SJSA1 (cell line): ENCODE results near the gene PRKAG3. TPM values are rescaled to one million over a fixed set of nuclear protein-coding genes. Genes with fewer than 3 reads are reported as not detected.

Experiments
- DNase-seq, 2 experiments: peaks; one replicate each; pipeline ENCODE4 v3.0.0-alpha.2; 2015 to 2020; ENCODE audit warnings: low spot score in 2 of 2, low read depth in 1 of 2
- H3K27ac ChIP-seq: fragments of 250-450 bp; sonication (Bioruptor Pico); 2 replicates; pipeline ENCODE4 v1.5.1; 2020; ENCODE audit warnings: mild to moderate bottlenecking, moderate library complexity
- H3K27me3 ChIP-seq: fragments of 250-450 bp; sonication (Bioruptor Pico); replicated peaks from 2 replicates; pipeline ENCODE4 v1.5.1; 2020; ENCODE audit warnings: mild to moderate bottlenecking, moderate library complexity
- H3K36me3 ChIP-seq: fragments of 250-450 bp; sonication (Bioruptor Pico); 2 replicates; pipeline ENCODE4 v1.5.1; 2020; ENCODE audit warnings: mild to moderate bottlenecking
- H3K4me1 ChIP-seq: fragments of 250-450 bp; sonication (Bioruptor Pico); replicated peaks from 2 replicates; pipeline ENCODE4 v1.6.1; 2021; ENCODE audit warnings: mild to moderate bottlenecking
- H3K4me3 ChIP-seq: fragments of 250-450 bp; sonication (Bioruptor Pico); 2 replicates; pipeline ENCODE4 v1.5.1; 2020; ENCODE audit warnings: mild to moderate bottlenecking
- H3K9me3 ChIP-seq: fragments of 250-450 bp; sonication (Bioruptor Pico); replicated peaks from 2 replicates; pipeline ENCODE4 v1.5.1; 2020; ENCODE audit warnings: mild to moderate bottlenecking
- total RNA-seq: library from RNA; depleted of rRNA; stranded (reverse); fragments of >200 nt; shearing (Covaris generic); gene quantifications from 2 replicates; pipeline ENCODE4 v1.2.3, GENCODE V29; 2014

PRKAG3 gene
- total RNA-seq, 1 experiment from 2014 or later = not detected

DNA sequence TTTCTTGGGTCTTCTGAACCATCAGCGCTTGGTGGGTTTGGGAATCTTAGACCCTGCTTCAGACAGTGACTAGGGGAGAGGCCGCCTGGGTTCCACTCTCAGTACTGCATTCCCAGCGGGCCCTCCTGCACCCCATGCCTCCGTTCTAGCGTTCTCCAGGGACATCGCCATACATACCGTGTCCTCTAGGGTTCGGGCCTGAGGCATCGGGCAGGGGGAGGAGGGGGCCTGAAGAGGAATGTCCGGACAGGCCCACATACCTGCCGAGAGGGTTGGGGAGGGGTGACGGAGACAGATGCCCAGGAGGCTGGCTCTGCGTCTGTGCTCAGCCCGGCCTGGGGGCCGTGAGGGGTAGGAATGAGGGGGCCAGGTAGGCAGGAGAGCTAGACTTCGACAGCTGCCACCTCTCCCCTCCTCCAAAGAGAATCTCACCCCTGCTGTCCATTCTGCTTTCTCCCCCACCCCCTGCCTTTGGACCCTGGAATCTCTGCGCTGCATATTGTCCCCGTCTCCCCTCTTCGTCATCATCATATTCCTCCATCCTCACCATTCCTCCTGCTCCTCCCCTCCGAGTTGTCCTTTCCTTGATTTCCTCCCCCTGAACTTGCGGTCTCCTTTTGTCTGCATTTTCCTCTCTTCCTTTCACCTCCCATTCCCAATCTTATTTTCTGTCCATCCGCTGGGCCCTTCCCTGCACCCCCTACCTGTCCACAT, 41.2 kb upstream of the PRKAG3 start:
- H3K27me3 ChIP-seq = peaks cover 70% of the 10 kb centered on the region
- no peak overlapping the region for H3K27ac ChIP-seq
- H3K4me3 ChIP-seq = no peak overlapping the region
- DNase-seq = no peak
- no peaks in the 10 kb centered on the region; the same call in 1 of the 2 replicates for H3K4me1 ChIP-seq
- no peaks in the 10 kb centered on the region; the same call in 1 of the 2 replicates for H3K9me3 ChIP-seq
- no peaks in the 10 kb centered on the region for H3K36me3 ChIP-seq

DNA sequence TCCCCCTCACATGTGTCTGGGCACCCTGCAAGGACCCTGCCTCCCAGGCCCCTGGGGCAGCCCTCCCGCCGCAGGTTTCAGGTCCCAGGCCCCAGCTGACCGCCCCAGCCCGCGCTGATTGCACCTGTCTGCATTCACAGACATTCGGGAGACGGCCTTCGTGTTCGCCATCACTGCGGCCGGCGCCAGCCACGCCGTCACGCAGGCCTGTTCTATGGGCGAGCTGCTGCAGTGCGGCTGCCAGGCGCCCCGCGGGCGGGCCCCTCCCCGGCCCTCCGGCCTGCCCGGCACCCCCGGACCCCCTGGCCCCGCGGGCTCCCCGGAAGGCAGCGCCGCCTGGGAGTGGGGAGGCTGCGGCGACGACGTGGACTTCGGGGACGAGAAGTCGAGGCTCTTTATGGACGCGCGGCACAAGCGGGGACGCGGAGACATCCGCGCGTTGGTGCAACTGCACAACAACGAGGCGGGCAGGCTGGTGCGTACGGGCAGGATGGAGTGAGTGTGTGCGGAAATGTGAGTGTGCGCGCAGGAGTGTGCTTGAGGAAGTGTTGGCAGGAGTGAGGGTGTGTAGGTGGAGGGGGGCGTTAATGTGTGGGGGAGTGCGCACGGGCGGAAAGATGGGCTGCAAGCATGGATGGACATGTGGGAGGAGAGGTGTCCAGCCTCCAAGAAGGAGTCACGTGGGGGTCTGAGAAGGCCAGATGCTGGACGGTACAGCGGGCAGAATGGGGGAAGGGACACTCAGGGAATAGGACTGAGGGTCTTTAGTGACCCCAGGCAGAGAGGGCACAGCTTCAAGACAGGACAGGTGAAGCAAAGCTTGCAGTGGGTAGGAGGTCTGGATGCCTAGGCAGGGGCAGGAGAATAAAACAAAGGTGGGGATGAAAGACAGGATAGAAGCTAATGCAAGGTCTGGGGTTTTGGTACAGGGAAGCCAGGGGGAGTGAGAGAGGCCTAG, 40.0 kb upstream of the PRKAG3 start:
- no peak overlapping the region for H3K4me3 ChIP-seq
- peaks cover 77% of the 10 kb centered on the region for H3K27me3 ChIP-seq
- DNase-seq = no peak
- no peak overlapping the region for H3K27ac ChIP-seq
- no peaks in the 10 kb centered on the region; the same call in 1 of the 2 replicates for H3K4me1 ChIP-seq
- no peaks in the 10 kb centered on the region for H3K36me3 ChIP-seq
- H3K9me3 ChIP-seq = no peaks in the 10 kb centered on the region; the same call in 1 of the 2 replicates

DNA sequence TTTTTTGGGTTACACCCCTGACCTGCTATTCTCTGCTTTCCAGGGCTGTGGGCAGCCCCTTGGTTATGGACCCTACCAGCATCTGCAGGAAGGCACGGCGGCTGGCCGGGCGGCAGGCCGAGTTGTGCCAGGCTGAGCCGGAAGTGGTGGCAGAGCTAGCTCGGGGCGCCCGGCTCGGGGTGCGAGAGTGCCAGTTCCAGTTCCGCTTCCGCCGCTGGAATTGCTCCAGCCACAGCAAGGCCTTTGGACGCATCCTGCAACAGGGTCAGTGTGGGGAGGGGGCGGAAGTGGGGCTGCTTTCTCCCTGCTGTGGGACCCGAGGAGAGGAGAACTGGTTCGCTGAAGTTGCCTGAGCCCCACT, 39.4 kb upstream of the PRKAG3 start:
- Histone ChIP-seq H3K4me3 (no peak overlapping the region), H3K36me3 (no peaks in the 10 kb centered on the region), H3K27me3 (peaks cover 72% of the 10 kb centered on the region), H3K9me3 (no peaks in the 10 kb centered on the region; the same call in 1 of the 2 replicates), H3K4me1 (no peaks in the 10 kb centered on the region; the same call in 1 of the 2 replicates), H3K27ac (no peak overlapping the region)
- DNase-seq = no peak

DNA sequence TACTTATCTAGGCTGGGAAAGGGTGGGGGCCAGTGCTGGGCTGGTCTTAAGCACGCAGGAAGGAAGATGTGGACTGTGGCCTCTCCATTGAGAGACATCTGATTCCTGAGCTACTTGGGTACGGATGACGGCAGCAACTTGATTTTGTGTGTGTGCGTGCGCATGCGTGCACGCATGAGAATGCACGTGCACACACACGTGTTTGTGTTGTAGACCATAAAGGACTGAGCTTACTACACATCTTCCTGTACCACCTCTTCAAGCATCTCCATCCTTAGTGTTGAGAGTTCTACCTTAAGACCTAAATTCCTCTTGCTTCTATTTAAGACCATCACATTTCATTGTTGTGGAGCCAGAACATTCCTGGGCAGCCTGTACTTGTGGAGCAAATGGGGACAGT, 37.5 kb upstream of the PRKAG3 start:
- Histone ChIP-seq H3K36me3 (no peaks in the 10 kb centered on the region), H3K4me1 (no peaks in the 10 kb centered on the region; the same call in 1 of the 2 replicates), H3K27me3 (peaks cover 62% of the 10 kb centered on the region), H3K9me3 (no peaks in the 10 kb centered on the region; the same call in 1 of the 2 replicates), H3K4me3 (no peak overlapping the region), H3K27ac (no peak overlapping the region)
- DNase-seq = no peak

DNA sequence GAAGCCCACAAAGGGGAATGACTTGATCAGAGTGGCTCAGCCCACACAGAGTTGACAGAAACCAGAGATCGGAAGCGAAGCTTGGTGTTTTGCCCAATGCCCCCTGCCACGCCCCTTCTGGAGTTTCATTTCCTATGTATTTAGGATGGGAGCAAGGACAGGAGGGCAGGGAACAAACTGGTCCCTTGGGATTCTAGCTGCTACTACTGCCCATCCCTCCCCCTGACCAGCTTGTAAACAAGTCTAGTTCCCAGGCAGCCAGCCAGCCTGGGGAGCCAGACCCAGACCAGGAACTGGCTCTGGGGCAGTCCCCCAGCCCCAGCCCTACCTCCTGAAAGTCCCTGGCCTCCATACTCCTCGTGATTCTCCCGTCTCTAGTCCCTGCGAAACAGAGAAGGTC, 36.3 kb upstream of the PRKAG3 start:
- no peaks in the 10 kb centered on the region; the same call in 1 of the 2 replicates for H3K4me1 ChIP-seq
- H3K27ac ChIP-seq = no peak overlapping the region
- no peak for DNase-seq
- H3K27me3 ChIP-seq = peaks cover 58% of the 10 kb centered on the region
- H3K4me3 ChIP-seq = no peak overlapping the region
- H3K36me3 ChIP-seq = no peaks in the 10 kb centered on the region
- no peaks in the 10 kb centered on the region; the same call in 1 of the 2 replicates for H3K9me3 ChIP-seq

DNA sequence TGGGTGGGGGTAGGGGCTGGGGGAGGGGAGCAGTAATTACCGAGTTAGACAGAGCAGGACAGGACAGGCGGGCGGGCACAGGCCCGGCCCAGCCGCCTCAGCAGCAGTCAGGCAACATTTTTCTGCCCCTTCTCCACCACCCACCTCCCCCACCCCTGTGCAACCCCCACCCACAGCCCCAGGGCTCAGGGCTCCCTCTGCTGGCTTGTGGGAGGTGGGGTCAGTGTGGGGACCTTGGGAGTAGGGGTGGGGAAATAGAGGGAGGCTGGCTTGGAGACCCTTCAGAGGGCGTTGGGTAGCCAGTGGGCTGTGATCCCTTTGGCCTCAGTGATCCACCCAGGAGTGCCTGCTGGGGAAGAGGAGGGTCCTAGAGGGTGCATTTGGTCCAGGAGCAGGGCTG, 34.4 kb upstream of the PRKAG3 start:
- no peak overlapping the region for H3K4me3 ChIP-seq
- peaks cover 2% of the 10 kb centered on the region for H3K4me1 ChIP-seq
- no peaks in the 10 kb centered on the region; the same call in 1 of the 2 replicates for H3K9me3 ChIP-seq
- no peak for DNase-seq
- H3K27me3 ChIP-seq = peaks cover 54% of the 10 kb centered on the region
- no peaks in the 10 kb centered on the region for H3K36me3 ChIP-seq
- no peak overlapping the region for H3K27ac ChIP-seq

DNA sequence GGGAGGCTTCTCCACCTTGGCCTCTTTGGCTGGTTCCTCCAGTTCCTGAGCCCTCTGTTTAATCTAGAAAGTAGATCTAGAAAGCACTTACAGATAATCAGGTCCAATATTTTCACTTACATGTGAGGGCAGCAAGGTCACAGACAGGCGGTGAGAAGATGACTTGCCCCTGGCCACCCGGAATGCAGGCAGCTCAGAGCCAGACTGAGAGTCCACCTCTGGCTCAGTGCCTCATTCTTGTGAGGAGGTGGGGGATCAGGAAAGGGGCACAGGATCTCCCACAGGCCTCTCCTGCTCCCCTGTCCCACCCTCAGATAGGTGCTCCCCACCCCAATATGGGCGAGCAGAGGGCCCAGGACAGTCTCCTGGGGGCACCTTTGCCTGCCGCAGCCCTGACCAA, 33.8 kb upstream of the PRKAG3 start:
- DNase-seq = no peak
- no peaks in the 10 kb centered on the region for H3K36me3 ChIP-seq
- H3K9me3 ChIP-seq = no peaks in the 10 kb centered on the region; the same call in 1 of the 2 replicates
- H3K4me3 ChIP-seq = no peak overlapping the region
- H3K27me3 ChIP-seq = peaks cover 53% of the 10 kb centered on the region
- H3K27ac ChIP-seq = no peak overlapping the region
- H3K4me1 ChIP-seq = peaks cover 6% of the 10 kb centered on the region

DNA sequence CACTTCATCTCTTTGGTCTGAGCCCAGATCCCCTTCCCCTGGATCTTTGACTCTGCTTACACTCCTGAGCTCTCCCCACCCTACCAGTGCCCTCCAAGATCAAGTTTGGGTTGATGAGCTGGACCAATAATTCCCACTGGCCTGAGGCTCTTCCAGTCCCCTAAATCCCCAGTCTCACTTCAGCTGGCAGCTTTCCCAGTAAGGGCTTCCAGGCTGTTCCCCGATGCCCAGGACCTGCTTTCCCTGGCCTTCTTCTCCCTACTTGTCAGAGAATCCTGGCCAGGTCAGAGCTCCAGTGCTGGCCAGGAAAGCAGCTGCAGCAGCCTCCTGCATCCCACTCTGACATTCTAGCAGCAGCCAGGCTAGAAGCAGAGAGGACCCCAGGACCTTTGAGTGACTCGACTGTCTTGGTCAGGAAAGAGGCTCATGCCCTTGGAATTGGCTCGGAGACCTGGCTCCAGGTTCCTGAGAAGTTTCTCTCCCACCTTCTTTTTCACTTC, 31.5 kb upstream of the PRKAG3 start:
- no peak overlapping the region for H3K27ac ChIP-seq
- no peaks in the 10 kb centered on the region for H3K9me3 ChIP-seq
- no peak overlapping the region for H3K4me3 ChIP-seq
- DNase-seq = no peak
- peaks cover 62% of the 10 kb centered on the region for H3K27me3 ChIP-seq
- no peaks in the 10 kb centered on the region for H3K36me3 ChIP-seq
- H3K4me1 ChIP-seq = peaks cover 13% of the 10 kb centered on the region

DNA sequence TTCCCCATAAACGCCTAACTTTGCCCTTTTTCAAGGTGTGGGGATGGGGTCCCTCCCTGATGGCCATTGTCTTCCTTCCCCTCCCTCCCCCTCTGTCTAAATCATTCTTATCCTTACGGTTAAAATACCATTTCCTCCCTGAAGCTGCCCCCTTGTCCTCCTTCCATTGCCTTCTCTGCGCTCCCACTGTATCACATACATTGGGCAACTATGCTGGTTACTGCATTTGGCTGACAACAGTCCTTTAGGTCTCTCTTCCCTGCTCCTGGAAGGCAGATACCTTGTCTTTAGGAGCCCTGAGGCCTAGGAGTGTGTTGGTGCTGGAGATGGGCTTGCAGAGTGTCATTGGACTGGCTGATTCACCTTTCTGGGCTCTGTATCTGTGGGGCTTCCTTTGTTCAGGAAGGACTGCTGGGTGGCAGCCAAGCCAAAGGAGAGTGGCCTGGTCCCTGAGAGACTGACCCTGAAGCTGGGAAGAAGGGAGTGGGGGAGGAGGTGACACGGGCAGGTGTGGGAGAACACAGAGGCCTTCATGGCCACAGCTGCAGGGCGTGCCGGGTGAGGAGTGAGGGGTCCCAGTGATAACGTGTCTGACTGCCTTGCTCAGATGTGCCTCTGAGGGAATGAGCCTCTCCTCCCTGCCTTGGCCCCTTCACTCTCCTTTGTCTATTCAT, 30.2 kb upstream of the PRKAG3 start:
- Histone ChIP-seq H3K27me3 (peaks cover 60% of the 10 kb centered on the region), H3K9me3 (no peaks in the 10 kb centered on the region), H3K4me1 (peaks cover 13% of the 10 kb centered on the region), H3K4me3 (no peak overlapping the region), H3K36me3 (no peaks in the 10 kb centered on the region), H3K27ac (no peak overlapping the region)
- DNase-seq = no peak

DNA sequence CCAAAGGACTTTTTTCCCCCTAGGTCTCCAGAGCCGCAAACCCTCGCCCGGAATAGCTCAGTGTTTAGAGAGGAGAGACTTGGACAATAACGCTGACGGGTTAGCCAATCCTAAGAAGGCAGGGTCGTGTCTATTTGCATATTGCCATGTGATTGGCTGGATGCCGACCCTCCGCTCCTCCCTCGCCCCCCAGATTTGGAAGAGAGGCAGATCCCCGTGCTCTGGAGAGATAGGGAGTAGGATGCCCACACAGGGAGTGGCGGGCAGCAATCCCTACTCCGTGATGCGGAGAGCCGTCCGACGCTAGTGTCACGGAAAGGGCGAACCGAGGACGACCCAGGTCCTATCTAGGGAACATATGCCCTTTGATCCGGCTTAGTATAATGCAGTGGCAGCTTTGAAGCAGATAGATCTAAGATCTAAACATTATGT, 29.4 kb upstream of the PRKAG3 start:
- peak; percentile 47 to 60 for DNase-seq
- peaks cover 13% of the 10 kb centered on the region for H3K4me1 ChIP-seq
- H3K27ac ChIP-seq = no peak overlapping the region
- no peak overlapping the region for H3K4me3 ChIP-seq
- H3K36me3 ChIP-seq = no peaks in the 10 kb centered on the region
- H3K9me3 ChIP-seq = no peaks in the 10 kb centered on the region
- peaks cover 66% of the 10 kb centered on the region for H3K27me3 ChIP-seq

DNA sequence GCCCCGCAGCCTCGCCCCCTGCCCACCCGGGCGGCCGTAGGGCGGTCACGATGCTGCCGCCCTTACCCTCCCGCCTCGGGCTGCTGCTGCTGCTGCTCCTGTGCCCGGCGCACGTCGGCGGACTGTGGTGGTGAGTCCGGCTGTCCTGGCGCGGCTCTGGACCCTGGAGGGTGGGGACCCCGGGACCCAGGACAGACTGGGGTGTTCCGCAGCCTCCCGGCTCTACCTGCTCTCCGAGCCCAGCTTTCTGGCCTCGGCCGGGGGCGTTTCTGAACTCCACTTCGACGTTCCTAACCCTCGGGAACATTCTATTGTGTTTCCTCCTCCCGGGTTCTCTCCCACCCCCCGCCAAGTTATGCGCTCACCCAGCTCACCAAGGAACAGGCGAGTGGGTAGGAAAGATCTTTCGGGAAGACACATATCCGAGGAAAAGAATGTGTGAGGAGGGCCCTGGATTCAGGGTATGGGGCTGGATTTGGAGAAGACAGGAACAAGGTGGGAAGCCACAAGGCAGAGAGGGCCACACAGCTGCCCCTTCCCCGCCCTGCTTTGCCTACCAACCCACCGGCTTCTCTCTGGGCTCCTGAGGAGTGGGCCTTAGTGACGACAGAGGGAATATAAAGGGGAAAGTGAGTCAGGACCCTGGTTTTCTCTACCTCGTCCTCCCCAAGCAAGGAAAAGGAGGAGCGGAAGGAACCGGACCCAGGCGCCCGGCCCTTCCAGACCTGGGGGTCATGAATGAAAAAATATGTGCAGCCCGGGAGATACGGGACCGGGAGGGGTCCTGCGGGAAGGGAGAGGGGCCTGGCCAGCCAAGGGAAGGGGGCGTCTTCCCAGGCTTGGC, 28.6 kb upstream of the PRKAG3 start:
- H3K27ac ChIP-seq = no peak overlapping the region
- no peaks in the 10 kb centered on the region for H3K36me3 ChIP-seq
- H3K4me3 ChIP-seq = 0 out of 2 replicates have a peak overlapping the region, but pooled peaks have one; percentile 8
- DNase-seq = no peak
- peaks cover 73% of the 10 kb centered on the region for H3K27me3 ChIP-seq
- H3K9me3 ChIP-seq = no peaks in the 10 kb centered on the region
- peaks cover 13% of the 10 kb centered on the region for H3K4me1 ChIP-seq

DNA sequence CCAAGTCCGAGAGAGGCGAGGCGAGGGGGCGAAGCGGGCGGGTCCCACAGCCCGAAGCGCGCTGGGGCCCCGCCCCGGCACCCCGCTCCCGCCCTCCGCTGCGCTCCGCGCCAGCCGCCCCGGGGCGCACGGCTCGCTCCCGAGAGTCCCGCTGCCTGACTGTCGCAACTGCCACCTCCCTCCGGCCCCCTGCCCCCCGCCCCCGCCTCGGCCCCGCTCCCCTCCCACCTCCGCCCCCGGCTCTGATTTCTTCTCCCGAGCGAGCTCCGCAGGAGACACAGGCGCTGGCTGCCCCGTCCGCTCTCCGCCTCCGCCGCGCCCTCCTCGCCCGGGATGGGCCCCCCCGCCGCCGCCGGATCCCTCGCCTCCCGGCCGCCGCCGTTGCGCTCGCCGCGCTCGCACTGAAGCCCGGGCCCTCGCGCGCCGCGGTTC, 28.0 kb upstream of the PRKAG3 start, which contains the start of gene WNT6:
Gene WNT6 (plus strand): TSS at position 250 of the 432 bp plus-strand sequence. CDS start 233 bp downstream, outside the sequence.
- H3K36me3 ChIP-seq = no peaks in the 10 kb centered on the region

More for the DNA sequence above, 28.0 kb upstream of the PRKAG3 start, which contains the start of gene WNT6:
- peaks cover 13% of the 10 kb centered on the region for H3K4me1 ChIP-seq
- DNase-seq = no peak
- H3K27me3 ChIP-seq = peaks cover 70% of the 10 kb centered on the region
- 0 out of 2 replicates have a peak within 1 kb of the TSS, but pooled peaks have one; percentile 8 for H3K4me3 ChIP-seq
- H3K9me3 ChIP-seq = no peaks in the 10 kb centered on the region
- no peak within 1 kb of the TSS for H3K27ac ChIP-seq
